SHP77 treated with DMSO at 0.1 percent for 48 hours (cell line): Measurements from ENCODE around the gene PRDM11.

Source experiments
- DNase-seq: peaks from one replicate; lab custom pipeline; 2025; lab: John Stamatoyannopoulos, UW

The PRDM11 gene

DNA sequence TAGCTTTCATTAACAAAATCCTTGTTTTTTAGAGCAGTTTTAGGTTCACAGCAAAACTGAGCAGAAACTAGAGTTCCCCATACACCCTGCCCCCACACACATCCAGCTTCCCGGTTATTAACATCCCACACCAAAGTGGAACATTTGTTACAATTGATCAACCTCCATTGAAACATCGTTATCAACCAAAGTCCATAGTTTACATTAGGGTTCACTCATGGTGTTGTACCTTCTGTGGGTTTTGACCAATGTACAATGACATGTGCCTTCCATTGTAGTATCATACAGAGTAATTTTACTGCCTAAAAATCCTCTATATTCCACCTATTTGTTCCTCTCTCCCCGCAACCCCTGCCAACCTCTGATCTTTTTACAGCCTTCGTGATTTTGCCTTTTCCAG lies 28.5 kb downstream of the PRDM11 start:
- no peak for DNase-seq

DNA sequence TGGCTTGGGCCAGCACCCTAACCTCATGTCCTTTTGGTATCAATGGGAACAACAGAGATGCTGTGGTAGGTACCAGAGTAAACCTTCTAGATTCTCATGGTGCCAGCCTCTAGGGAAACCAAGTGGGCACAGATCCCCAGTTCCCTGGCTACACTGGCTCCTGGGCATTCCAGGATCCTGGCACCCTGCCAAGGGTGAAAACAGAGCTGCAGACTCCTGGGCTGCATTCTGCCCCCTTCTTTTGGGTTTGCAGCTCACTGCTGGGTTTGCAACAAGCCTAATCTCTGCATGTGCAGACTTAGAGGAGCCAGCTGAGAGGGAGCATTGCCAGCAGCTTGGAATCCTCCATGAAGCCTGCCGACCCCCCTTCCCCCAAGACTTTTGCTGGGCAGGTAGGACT lies 30.6 kb downstream of the PRDM11 start:
- no peak for DNase-seq

DNA sequence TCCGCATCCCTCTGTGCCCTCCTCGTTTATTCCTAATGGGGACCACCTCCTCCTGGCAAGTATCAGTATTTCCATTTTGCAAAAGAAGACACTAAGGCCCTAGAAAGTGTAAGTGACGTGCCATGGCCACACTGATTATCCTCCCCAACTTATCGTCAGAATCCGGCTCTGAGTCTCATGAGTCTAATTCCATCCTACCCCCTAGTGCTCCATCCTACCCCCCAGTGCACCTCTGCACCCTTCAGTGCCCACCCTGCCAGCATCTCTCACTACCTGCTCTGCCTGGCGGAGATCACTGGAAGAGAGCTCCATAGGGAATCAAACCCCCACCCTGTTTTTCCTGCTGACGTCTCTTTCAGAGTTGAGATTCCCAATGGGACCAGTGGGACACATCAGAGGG lies 31.8 kb downstream of the PRDM11 start:
- no peak for DNase-seq

DNA sequence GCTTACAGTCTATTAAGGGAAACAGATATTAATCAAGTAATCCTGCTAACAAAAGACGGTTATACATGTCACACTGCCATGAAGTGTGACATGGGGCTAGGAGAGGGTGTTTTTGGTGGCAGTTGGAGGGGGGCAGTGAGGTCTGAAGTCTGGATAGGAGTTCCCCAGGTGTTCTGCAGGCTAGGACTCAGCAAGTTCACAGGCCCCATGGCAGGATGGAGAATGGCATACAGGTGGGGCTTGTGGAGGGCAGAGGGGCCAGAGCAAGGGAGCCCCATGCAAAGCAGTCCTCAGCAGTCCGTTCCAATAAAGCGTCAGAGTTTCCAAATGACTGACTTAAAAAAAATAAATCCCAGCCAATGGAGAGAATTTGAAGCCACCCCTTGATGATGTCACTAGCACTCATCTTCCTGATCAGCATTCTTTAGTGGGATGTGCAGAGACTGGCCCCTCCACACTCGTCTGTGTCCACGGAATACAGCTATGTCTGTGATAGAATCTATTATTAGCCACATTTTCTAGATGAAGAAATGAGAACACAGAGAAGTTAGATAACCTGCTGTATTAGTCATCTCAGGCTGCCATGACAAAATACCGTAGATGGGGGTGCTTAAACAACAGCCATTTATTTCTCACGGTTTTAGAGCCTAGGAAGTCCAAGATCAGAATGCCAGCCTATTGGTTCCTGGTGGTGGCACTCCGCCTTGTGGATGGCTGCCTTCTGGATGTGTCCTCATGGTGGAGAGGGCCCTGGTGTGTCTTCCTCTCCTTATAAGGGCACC lies 32.6 kb downstream of the PRDM11 start:
- no peak for DNase-seq

DNA sequence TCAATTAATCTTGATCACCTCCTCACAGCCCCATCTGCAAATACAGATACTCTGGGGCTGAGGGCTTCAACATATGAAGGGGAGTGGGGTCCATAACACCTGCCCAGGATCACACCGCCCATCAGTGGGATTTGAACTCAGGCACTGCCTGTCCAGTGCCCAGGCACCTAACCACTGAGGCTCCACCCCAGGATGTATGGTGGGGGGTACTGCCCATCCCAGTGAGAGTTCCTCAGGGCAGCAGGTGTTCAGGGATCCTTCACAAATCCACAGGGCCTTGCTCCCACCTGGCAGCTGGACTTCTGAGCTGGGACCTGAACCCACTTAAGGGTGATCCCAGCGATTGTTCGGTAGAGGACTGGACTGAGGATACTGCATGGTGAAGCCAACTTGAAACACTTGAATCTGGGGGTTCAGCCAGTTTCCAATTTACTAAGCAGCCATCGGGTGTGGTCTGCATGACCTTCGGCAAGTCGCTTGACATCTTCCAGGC lies 33.3 kb downstream of the PRDM11 start:
- DNase-seq, result no peak

DNA sequence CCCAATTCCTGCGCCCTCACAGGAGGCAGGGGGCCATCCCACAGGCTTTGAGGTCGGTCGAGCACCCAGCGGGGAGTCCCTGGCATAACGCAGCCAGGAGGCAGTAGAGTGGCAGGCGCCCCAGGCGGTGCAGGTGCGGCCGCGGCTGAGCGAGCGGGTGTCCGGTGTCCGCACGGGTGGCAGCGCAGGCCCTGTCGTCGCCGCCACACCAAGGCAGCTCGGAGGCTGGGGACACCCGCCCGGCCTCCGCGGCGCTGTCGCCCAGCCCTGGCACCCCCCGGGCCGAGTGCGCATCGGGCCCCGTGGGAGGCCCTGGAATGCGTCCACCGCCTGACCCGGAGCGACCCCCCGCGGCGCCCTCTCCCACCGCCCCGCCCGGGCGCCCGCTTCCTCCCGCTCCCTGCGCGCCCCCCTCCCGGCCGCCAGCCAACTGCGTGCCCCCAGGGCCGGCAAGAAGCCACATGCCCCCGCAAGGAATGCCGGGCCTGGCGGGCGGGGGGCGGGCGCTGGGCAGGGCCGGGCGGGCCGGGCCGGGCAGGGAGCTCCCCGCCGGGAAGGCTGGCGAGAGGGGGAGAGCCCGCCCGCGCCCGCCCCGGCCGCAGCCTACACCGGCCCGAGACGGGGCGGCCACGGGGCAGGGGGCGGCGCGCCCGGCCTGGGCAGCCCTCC lies 33.9 kb downstream of the PRDM11 start:
- no peak for DNase-seq

DNA sequence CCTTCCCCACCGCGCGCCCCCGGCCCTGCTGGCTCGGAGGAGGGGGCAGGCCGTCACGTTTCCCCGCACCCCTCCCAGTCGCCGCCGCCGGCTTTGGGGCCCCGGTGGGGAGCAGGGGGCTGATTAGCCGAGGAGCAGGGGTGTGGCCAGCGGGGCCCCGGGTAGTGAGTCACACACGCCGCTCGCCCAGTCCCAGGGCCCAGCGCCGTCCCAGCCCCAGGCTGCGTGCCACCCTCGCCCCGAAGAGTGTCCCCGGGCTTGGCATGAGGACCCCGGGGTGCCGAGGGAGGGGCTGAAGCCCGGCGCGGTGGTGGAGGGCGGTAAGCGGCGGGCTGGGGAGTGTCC lies 34.4 kb downstream of the PRDM11 start:
- no peak for DNase-seq

DNA sequence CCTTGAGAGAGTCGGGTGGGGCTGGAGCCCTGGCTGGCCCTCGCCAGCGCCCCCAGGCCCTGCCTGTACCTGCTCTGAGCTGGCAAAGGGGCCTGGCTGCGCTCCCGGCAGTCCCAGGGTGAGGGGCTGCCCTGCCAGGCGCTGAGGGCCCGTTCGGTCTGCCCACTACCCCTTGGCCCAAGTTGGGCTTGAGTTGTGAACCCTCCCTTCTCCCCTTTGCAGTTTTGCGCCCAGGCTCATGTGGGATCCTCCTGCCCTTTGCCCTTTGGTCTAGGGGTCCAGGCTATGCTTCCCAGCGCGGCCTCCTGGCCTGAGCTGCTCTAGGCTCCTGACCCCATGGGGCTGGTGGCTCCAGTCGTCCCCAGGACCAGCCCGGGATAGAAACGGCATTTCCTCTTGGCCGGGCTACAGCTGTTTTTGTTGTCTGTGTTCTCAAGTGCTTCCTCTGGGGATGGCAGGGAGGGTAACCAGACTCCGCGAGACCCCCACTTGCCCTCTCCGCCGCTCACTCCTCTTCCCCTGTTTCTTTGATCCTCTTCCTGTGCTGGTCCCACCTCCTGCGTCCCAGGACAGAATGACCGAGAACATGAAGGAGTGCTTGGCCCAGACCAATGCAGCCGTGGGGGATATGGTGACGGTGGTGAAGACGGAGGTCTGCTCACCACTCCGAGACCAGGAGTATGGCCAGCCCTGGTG lies 34.9 kb downstream of the PRDM11 start:
- DNase-seq, result no peak

DNA sequence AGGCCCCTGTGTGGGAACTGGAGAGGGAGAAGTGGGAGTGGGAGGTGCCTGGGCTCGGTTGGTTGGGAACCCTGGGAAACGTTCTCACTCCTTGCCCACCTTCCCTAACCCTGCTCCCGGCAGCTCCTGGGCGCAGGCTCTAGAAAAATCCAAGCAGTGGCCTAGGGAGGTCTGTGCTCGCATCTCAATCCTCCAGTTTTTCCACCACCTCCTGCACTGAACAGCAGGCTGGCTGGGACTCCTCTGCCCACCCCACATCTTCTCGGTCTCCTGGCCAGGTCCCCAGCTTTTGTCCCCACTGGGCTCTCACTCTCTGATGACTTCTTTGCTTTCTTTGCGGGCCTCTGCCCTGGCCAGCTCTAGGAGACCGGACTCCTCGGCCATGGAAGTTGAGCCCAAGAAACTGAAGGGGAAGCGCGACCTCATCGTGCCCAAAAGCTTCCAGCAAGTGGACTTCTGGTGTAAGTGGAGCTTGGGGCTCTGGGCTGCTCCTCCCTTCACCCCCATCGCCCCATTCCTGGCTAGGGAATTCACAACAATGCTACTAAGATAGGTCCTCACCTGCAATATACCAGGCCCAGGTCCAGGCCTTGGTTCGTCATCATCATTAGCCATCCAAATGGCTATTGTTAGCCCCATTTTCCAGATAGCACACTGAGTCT lies 35.6 kb downstream of the PRDM11 start:
- no peak for DNase-seq

DNA sequence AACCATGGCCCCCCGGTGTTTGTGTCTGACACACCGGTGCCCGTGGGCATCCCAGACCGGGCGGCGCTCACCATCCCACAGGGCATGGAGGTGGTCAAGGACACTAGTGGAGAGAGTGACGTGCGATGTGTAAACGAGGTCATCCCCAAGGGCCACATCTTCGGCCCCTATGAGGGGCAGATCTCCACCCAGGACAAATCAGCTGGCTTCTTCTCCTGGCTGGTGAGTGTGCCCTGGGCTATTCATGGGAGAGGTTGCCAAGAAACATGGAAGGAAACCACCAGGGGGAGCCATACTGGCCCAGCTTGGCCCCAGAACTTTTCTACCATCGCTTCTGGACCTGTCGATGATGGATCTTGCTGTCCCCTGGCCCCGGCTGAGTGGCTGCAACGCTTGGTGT lies 36.5 kb downstream of the PRDM11 start:
- no peak for DNase-seq

DNA sequence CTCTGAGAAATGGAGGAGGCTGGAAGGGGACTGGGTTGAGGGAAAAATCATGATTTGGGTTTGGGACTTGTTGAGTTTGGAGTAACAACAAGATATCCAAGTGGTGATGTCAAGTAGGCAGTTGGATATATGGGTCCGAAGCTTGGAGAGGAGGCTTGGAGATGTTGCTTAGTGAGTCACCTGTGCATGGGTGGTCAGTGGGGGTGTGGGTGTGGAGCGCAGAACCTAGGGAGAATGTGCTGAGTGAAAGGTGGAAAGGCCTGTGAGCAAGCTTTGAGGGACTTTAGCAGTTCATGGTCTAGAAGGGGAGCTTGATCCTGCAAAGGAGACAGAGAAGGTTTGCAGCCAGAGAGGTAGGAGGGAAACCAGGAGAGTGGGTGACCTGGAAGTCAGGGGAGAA lies 38.2 kb downstream of the PRDM11 start:
- DNase-seq, result no peak

DNA sequence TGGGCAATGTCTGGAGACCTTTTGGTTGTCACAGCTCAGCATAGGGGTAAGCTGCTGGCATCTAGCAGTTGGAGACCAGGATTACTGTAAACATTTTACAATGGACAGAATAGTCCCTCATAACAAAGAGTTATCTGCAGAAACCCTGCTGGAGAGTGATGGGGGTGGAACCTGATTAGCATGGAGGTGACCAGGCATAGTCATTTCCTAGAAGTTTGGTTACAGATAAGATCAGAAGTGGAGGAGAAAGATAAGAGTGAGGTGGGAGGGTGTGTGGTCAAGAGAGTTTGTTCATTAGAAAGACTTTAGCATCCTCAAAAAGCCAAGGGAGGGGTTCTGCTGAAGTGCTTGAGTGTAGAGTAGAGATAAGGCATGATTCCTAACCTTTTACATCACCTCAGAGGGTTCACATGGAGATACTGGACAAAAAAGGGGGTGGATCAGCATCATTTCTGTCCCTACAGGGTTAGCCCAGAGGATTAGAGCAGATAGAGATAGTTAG lies 38.8 kb downstream of the PRDM11 start:
- no peak for DNase-seq

DNA sequence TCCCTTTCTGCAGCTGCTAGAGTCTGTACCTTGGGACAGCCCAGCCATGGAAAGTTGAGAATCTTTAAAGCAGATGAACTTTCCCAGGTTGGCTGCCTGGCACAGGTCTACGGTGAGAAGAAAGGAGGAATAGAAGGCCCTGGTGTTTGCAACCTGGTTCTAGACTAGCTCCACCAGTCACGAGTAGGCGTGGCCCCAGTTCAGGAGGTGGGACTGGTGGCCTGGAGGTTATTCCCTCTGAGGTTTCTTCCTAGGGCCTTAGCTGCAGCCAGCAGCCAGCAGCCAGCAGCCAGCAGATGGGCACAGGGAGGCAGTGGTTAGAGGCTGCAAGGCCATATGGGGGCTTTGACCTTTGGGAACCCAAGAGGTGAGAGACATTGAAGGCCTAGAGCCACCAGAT lies 40.9 kb downstream of the PRDM11 start:
- no peak for DNase-seq

DNA sequence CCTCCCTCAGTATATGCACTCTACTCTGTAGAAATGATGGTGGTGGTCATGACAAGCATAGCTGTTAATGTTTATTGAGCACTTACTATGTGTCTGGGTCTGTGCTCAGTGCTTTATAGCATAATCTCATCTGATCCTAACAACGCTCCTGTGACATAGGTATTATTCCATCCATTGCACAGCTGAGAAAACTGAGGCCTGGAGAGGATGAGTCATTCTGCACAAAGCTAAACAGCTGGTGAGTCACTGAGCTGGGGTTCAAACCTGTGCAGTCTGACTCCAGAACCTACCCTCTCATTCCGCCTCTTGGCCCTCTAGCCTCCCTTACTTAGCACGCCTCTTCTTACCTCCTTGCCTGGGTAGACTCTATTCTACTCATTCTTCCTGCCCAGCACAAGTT lies 41.7 kb downstream of the PRDM11 start:
- DNase-seq, result no peak

DNA sequence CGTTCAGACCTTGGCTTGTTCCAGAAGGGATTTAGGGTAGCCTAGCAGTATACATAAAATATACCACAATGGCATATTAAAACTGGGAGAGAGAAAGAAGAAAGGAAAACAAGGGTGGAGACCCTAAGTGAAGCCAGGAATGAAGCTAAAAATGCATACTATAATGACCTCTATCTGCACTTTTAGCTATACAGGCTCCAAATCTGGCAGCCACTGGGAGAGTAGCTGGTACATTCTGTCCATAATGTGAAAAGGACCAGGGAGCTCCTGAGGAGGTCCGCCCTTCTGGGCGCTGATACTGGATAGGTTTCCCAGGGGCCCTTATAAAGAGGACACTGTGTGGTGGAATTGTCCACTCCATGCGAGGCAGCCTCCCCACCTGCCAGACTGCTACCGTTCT lies 42.8 kb downstream of the PRDM11 start:
- no peak for DNase-seq

DNA sequence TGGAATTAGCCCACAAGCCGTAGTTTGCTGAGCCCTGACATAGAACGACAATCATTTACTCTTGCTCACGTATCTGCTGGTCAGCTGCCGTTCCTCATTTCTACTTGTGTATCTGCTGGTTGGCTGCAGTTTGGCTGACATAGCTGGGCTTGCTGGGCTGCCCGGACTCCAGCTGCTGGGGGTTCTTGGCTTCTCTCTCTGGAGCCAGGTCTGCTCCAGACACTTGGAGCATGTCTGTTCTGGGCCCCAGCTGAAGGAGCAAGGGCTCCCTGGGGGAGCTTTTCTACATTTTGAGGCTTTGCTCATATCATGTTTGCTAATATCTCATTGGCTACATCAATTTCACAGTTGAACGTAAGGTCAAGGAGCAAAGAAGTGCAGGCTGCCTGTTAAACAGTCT lies 47.3 kb downstream of the PRDM11 start:
- no peak for DNase-seq

DNA sequence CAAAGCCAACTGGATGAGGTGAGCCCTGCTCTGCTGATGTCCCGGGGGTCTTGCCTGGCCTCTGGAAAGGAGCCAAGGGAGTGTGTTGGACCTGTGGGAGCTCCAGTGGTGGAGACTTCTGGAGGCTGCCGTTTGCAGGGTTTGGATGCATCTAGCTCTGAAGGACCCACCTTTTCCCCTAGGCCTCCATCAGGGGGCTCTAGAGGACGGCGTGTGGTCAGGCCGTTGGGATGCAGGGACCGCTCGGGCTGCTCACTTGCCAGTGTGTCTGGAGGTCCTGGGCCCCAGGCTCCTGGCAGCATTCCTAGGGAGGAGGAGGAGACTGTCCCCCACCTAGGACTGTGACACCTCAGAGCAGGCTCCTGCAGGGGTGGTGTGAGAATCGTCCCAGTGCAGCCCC lies 58.3 kb downstream of the PRDM11 start:
- DNase-seq, result no peak

DNA sequence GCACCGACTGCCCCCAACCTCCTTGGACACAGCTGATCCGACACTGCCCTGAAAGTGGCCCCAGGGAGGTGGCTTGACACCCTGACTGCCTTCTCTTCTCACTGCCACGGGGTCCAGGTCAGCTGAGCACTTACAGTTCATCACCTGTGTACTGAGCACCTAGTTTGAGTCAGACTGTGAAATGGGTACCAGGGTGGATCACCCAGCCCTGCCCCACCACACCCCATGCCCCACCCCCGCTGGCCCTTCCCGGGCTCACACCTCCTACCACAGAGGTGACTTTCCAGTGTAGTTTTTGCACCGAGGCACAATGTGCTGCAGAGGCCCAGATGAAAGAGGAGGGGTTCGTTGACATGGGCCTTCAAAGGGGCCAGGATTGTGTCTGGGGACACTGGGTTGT lies 59.5 kb downstream of the PRDM11 start:
- no peak for DNase-seq

DNA sequence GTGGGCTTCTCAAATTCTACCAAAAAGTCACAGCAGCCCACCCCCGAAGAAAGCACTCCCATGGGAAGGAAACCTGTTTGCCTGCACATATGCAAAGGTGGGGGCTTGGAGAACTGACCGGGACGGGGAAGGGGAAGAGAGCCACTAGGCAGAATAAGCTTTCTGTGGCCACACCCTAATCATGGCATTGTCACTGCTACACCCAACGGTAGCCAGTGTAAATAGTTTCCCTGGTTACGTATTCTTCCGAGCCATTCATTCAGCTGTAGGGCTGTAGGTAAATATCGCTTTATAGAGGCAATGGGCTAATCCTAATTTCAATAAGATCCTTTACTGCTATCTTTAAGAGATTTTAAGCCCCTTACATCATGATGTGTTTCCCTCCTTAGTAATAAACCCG lies 61.7 kb downstream of the PRDM11 start:
- no peak for DNase-seq

DNA sequence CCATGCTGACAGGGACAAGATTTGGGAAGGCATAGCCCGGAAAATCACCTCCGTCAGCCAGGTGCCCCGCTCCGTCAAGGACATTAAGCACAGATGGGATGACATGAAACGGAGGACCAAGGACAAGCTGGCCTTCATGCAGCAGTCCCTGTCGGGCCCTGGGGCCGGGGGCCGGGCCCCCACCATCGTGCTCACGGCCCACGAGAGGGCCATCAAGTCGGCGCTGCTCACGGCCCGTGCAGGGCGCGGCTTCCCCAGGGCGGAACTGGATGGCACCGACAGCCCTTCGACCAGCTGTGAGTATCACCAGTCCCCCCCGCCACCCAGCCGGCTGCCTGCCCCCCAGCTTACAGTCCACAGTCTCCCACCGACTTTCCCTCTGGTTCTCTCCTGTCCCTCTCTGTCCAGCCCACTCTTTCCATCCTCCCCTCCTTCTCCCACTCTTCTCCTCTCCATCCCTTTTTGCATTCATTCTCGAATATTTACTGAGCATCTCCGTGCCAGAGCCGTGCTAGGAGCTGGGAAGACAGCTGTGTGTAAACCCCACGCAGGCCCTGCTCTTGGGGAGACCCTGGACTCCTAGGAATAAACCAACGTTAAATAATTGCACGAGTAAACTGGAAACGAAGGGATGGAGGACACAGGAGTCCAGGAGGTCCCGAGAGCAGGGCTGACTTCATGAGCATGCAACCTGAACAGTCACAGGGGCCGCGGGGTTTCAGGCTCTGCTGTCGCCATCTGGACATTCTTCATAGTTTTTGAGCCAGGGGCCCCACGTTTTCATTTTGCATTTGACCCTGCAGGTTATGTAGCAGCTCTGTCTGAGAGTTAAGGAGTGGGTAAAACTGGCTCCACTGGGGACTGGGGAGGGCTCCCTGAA lies 62.8 kb downstream of the PRDM11 start:
- DNase-seq, result no peak

DNA sequence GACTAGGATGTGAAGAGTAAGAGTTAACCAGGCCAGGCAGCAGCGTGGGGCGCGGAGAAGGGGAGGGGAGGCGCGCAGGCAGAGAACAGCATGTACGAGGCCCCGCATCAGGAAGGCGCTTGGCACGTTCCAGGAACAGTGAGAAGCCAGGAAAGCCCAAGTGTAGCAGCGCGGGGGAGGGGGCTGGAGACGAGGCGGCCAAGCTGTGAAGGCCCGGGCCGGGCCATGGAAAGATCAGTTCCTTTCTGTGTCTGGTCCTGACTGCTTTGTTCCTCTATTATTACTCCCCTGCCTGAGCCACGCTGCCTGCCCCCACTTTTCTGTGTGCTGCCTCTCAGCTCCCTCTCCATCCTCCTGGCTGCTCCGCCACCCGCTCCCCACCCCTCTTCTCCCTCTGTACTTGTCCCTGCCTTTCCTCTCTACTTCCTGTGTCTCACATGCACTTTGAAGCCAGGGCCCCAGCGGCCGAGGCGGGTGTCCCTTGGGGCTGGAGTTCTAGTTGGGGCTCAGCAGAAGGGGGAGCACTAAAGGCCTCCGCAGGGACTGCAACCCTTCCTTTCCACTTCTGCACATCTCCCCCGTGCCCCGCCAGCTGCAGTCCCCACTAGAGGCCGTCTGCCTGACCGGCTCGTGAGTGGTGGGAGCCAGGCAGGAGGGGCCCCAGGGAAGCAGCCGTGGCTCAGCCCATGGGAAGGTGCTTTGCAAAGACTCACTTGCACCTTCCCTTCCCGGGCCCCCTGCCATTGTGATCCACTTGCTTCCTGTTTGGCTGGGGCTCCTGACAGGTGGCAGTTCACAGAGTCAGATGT lies 63.7 kb downstream of the PRDM11 start:
- no peak for DNase-seq
